Stimulated activated CD4-positive, alpha-beta T cell treated with anti-CD3 and anti-CD28 coated beads, Interleukin-12 subunit alpha, Interleukin-12 subunit beta, amount 100 ng/mL, for 48 hours (primary cell): Measurements from ENCODE around the gene ZNF628.

Experiments used
- DNase-seq, 3 donors: peaks; one replicate each; pipeline ENCODE4 v3.0.0-alpha.2; 2020; ENCODE audit warnings: low read depth in 2 of 3, low spot score in 1 of 3

The ZNF628 gene

DNA sequence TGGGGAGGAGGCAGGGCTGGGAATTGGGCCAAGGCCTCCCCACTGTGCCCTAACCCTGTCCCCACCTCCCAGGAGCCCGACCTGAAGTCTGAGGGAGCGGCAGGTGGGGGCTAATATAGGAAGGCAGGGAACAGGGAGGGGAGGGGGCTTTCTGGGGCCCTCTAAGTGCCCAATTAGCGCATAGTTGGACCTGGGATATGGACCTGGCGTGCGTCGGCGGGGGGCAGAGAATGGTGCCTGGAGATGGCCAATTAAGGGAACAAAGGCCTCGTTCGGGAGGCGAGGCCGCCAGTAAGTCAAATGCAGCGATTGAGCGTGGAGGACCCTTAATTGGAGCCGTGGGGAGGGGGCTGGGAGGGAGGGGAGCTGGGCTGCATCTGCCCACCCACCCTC lies 11.8 kb upstream of the ZNF628 start, which contains the start of gene C19orf85:
TSS of gene C19orf85 (minus strand) at position 90 of the 393 bp plus-strand sequence. CDS start 197 bp downstream, outside the sequence.
- DNase-seq, result no peak

DNA sequence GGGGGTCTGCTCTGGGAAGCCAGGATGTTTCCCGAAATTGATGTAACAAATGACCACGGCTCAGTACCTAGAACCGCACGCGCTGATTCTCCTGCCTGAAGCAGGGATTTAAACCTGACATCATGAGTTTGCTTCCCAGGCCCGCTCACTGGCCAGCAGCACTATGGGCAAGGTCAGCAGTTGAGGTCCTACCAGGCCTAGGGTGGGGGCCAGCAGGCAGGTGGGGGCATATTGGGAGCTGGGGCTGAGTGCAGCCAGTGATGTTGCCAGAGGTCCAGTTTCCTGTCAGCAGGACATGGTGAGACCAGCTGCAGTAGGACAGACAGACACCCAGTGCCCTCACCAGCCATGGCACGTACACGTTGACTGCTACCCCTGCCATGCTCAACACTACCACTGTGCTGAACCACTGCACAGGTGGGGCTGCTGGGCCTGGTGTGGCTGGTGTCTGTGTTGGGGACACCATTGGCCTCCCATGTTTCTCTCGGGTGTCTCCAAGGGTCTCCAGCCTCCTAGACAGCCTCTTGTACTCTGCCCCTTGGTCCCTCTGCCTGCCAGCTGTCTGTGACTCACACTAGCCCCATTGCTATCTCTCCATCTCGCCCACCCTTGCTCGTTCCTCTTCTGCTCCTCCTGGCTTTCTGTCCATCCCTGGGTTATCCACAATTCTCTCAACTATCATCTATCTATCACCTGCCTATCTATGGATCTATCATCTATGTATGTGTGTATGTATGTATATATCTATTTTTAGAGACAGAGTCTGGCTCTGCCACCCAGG lies 10.8 kb upstream of the ZNF628 start:
- no peak for DNase-seq

DNA sequence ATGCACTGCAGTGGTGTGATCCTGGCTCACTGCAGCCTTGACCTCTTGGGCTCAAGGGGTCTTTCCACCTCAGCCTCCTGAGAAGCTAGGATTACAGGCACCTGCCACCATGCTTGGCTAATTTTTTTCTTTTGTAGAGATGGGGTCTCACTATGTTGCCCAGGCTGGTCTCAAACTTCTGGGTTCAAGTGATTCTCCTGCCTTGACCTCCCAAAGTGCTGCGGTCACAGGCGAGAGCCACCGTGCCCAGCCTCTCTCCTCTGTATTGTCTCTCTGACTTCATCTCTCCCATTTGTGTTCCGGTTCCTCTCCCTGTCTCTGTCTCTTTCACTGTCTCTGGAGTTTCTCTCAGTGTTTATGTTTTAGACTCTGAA lies 10.2 kb upstream of the ZNF628 start:
- no peak for DNase-seq

DNA sequence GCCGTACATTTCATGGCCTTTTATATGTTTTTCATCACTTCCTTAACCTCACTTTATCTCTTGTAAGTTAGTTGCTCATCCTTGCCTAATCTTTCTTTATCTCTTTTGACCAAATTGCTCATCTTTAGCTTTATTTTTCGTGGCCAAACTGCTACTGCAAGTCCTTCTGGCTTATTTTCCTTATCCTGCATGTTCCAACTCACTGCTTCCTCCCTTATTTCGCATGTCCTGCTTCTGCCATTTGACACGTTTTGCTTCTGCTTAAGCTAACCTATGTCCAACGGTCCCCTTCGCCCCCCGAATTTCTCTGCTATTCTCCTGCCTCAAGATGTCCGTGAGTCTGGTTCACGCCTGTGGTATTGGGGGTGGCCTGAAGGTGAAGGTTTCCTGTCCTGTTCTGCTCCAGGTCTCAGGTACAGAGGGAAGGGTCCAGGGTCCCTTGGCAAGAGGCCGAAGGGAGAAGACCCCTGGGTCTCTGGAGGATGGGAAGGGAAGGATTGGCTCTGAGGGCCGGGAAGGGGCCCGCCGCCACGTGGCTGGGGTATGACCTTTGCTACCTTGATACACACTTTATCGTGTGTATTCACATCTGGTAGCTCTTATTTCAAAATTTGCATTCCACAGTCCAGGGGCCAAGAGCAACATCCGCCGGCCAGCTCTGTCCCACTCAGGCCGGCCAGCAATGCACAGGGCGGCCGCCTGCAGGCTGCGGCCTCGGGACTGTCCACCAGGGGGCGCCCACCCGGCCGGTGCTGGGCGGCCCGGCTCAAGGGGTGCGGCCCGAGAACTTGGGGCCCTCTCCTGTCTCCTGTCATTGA lies 9.0 kb upstream of the ZNF628 start:
- peak in 2 of 3 donors; percentile 59 to 64 for DNase-seq

DNA sequence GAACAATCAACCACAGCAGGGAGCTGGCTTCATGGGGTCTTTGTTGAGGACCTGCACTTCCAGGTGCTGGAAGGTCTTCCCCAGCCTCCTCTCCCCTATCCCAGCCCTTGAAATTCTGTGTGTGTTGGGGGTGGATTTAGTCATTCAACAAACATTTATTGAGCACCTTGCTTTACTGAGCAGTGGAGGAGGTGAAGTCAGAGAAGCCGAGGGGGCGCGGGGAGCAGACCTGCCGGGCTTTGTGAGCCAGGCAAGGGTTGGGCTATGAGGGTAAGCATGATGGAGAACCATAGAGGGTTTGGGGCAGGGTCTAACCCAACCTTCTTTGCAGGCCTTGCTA lies 8.4 kb upstream of the ZNF628 start:
- DNase-seq, result no peak

DNA sequence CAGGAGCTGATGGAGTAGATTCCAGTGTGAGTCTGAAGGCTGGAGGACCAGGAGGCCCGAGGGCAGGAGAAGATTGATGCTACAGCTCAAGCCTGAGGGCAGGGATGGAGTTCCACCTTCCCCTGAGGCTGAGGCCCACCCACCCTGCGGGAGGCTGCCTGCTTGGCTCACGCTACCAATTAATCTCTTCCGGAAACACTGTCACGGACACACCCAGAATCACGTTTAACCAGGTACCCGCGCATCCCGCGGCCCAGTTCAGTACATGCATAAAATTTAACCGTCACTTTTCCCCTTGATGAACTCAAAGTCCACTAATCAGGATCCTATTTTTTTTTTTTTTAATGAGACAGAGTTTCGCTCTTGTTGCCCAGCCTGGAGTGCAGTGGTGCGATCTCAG lies 5.2 kb upstream of the ZNF628 start:
- DNase-seq, result no peak

DNA sequence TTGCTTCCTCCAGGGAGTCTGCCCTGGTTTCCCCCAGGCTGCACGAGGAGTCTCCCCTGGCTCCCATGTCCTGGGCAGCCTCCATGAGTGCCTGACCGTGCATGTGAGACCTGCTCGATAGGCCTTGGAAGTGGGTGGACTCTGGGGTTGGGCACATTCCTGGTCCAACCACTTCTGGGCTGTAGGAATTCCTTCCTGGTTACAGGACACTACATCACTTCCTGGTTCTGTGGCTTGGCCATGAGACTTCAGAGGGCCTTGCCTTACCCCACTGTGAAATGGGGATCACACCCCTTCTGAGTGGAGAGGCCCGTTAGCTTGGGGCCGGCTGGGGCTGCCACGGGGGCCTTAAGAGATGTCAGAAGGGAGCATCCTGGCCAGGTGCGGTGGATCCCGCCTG lies 4.0 kb upstream of the ZNF628 start:
- DNase-seq, result no peak

DNA sequence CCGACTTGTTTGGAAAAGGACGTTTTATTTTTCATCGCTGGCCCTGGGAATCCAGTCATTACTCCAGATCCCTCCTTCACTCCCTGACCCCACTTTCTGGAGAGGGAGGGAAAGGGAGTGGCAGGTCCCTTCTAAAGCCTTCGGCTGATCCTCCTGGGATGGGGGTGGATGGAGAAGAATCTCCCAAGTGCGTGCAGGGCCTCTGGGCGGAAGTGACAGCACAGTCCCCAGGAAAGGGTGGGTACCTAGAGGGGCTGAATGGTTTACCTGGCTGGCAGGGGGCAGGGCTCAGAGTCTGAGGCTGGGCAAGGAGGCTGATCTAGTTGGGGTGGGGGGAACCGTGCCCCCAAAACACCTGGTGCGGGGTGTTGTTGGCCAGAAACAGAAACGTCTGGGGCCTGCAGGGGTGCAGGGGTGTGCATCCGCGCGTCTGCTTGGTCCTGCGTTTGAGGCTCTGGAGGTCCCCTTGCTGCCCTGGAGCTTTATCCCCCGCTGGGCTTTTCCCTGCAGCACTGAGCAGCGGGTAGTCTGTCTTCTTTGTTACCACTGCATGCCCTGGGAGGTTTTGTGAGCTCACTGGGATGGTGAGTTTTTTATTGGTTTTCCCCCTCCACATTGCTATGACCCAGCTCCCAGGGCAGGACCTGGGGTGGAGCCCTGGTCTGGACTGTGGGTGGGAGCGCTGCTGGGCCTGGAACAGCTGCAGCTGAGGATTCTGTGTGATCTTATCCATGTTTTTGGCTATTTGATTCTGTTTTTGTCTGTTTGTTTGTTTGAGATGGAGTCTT lies 3.0 kb upstream of the ZNF628 start:
- no peak for DNase-seq

DNA sequence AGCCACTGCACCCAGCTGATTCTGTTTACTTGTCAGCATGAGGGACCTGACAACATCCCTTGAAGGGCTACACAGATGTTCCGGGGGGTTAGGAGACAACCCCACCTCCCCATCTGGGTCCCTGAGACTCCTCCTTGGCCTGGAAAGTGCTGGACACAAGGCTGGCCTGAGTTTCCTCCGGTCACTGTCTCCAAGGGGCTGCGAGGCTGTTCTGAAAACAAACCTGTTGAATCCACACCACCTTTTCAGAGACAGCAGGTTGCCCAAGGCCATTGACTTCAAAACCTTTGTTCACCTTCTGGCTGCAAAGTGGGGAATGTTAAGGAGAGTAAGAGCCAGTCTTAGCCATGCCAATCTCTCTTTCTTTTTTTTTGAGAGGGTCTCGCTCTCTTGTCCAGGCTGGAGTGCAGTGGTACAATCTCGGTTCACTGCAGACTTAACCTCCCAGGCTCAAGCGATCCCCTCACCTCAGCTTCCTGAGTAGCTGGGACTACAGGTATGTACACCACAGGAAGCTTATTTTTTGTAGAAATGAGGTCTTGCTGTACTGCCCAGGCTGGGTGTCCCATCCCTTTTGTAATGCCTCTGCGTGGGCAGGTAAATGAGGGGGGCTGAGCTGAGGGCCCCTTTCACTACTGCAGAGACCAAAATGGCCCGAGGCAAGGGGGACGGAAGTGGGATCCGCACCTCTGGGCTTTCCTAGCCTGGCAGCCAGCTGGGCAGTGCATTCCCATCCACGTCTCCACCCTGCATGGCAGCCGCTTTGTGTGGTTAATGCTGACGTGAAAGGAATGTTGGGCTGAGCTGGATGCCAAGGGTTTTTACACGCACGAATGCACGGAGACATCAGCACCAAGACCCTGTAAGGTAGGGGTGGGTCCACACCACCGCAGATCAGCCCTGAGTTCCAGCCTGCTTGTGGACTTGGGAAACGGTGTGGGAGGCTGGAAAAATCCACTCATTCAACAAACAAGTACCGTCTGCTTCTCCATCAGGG lies 1.9 kb upstream of the ZNF628 start:
- DNase-seq, result no peak

DNA sequence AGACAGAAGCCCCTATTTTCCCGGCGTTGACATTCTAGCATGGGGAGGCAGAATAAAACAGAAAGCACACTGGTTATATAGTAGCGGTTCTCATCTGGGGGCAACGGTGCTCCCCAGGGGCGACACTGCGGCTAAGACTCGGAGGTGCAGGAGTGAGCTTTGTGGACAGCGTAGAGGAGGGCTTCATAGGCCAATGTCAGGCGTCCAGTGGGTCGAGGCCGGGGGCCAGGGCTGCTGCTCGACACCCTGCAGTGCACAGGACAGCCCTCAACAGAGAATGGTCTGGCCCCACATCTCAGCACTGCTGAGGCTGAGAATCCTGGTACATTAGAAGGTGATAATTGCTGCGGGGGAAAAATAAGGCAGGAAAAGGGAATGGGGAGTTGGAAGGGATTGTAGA lies 1.5 kb downstream of the ZNF628 start:
- no peak for DNase-seq

DNA sequence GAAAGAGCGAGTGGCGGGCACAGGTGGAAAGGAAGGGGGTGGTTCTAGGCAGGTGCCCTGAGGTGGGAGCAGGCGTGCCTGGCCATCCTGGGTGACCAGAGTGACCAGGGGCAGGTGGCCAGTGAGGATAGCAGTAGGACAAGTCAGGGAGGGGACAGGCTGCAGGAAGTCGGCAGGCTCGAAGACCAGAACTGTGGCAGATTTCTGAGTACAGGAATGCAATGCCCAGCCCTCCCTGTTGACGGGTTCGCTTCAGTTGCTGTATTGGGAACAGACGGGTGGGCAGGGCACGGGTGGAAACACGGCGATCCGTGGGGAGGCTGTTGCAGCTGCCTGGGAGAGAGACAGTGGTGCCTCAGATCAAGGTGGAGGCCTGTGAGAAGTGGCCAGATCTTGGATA lies 1.9 kb downstream of the ZNF628 start:
- no peak for DNase-seq

DNA sequence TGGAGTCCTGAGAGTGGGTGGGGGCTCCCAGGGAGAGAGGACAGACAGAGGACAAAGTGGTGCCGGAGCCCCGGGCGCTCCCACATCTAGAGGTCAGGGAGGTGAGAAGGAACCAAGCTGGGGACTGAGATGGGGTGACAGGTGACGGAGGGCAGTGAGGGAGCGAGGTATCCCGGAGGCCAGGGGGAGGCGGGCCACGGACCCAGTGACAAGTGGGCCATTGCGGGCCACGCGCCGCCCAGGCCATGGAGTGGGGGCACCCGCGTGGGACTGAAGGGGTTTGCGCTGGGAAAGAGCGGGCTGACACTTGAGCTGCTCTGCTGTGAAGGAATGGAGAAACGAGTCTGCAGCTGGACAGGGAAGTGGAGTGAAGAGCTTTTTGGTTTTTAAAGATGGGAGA lies 2.6 kb downstream of the ZNF628 start:
- DNase-seq, result no peak

DNA sequence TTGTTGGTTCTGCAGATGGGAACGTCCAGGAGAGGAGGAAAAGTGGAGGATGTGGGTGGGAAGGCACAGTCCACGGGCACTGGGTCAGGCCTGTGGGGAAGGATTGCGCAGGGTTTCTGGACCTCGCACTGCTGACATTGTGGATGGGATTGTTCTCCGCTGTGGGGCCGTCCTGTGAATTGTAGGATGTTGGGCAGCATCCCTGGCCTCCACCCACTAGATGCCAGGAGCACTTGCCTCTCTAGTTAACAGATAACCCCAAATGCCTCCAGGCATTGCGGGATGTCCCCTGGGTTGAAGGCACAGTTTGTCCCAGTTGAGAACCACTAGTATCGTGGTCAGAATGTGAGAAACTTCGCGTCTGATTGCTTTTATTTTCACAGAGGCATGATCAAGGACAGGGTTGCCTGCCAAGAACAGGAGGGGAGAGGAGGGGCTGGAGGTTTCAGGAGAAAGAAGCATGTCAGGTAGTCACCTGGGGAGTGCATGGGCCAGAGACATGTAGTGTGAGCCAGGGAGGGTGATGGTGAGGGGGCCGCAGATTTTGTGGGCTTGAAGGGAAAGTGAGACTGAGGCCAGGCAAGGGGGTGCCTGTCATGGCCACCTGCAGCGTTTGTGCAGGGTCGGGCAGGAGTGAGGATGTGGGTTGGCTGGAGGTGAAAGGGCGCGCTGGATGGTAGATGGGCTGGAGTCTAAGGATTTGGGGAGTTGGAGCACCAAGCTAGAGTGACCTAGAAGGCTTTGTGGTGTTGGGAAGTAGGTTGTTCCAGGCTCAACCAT lies 3.2 kb downstream of the ZNF628 start:
- no peak for DNase-seq

DNA sequence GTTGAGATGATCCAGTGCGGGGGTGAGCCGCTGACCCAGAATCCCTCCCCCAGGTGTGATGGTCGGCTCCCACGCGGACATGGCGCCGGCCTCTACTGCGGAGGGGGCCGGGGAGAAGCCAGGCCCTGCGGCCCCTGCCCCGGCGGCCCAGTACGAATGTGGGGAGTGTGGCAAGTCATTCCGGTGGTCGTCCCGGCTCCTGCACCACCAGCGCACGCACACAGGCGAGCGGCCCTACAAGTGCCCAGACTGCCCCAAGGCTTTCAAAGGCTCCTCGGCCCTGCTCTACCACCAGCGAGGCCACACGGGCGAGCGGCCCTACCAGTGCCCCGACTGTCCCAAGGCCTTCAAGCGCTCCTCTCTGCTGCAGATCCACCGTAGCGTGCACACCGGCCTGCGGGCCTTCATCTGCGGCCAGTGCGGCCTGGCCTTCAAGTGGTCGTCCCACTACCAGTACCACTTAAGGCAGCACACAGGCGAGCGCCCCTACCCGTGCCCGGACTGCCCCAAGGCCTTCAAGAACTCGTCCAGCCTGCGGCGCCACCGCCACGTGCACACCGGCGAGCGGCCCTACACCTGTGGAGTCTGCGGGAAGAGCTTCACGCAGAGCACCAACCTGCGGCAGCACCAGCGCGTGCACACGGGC lies 4.9 kb downstream of the ZNF628 start:
- DNase-seq, result no peak

DNA sequence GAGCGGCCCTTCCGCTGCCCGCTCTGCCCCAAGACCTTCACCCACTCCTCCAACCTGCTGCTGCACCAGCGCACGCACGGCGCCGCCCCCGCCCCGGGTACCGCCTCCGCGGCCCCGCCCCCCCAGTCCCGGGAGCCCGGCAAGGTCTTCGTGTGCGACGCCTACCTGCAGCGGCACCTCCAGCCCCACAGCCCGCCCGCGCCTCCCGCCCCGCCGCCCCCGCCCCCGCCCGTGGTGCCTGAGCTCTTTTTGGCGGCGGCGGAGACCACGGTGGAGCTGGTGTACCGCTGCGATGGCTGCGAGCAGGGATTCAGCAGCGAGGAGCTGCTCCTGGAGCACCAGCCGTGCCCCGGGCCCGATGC lies 5.4 kb downstream of the ZNF628 start:
- no peak for DNase-seq

DNA sequence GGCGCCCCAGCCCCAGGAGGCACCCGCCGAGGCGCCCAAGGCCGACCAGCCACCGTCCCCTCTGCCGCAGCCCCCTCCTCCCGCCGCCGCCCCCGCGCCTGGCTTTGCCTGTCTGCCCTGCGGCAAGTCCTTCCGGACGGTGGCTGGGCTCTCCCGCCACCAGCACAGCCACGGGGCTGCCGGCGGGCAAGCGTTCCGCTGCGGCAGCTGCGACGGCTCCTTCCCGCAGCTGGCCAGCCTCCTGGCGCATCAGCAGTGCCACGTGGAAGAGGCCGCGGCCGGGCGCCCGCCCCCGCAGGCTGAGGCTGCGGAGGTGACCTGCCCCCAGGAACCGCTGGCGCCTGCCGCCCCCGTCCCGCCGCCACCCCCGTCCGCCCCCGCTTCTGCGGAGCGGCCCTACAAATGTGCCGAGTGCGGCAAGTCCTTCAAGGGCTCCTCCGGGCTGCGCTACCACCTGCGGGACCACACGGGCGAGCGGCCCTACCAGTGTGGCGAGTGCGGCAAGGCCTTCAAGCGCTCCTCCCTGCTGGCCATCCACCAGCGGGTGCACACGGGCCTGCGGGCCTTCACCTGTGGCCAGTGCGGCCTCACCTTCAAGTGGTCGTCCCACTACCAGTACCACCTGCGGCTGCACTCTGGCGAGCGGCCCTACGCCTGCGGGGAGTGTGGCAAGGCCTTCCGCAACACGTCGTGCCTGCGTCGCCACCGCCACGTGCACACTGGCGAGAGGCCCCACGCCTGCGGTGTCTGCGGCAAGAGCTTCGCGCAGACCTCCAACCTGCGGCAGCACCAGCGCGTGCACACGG lies 5.9 kb downstream of the ZNF628 start:
- no peak for DNase-seq

DNA sequence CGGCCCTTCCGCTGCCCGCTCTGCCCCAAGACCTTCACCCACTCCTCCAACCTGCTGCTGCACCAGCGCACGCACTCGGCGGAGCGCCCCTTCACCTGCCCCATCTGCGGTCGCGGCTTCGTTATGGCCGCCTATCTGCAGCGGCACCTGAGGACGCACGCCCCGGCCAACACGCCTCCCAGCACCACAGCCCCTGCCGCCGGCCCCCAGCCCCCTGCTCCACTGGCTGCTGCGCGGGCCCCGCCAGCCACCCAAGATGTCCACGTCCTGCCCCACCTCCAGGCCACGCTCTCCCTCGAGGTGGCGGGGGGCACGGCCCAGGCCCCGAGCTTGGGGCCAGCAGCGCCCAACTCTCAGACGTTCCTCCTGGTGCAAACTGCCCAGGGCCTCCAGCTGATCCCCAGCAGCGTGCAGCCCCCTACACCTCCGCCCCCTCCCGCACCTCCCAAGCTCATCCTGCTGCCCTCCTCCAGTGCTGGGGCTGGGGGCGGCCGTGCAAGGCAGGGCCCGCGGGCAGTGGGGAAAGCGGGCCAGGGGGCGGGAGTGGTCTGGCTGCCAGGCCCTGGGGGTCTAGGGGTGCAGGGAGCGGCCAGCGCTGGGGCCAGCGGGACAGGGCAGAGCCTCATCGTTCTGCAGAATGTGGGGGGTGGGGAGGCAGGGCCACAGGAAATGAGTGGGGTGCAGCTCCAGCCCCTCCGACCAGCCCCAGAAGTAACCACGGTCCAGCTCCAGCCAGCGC lies 6.7 kb downstream of the ZNF628 start:
- no peak for DNase-seq
